Measurements from ENCODE around the gene ETFBKMT. TPM values are rescaled to one million over a fixed set of nuclear protein-coding genes. Genes with fewer than 3 reads are reported as not detected.
"Not testable (repeated sequence)": the region's sequence is repeated elsewhere in the genome, so short reads cannot be mapped to it uniquely, and the experiment has no call there.

Gene ETFBKMT
- polyA plus RNA-seq, 4 donors, result 4.1 to 6.2 (median 4.8) TPM

GRCh38 chr12:31714406-31715271 is 55.2 kb downstream of the ETFBKMT start:
- no peak for DNase-seq (ENCODE audit: low read depth in 4 of 4, low spot score in 2 of 4)

GRCh38 chr12:31715283-31715825 is 55.9 kb downstream of the ETFBKMT start:
- no peak for DNase-seq (ENCODE audit: low read depth in 4 of 4, low spot score in 2 of 4)

GRCh38 chr12:31716998-31717397 is 57.5 kb downstream of the ETFBKMT start:
- DNase-seq (ENCODE audit: low read depth in 4 of 4, low spot score in 2 of 4), result not testable (repeated sequence)

GRCh38 chr12:31718542-31719198 is 59.2 kb downstream of the ETFBKMT start:
- DNase-seq (ENCODE audit: low read depth in 4 of 4, low spot score in 2 of 4), result not testable (repeated sequence)

- DNase-seq (ENCODE audit: low read depth in 4 of 4, low spot score in 2 of 4), result no peak
Observed at GRCh38 chr12:31722580-31722979, 63.1 kb downstream of the ETFBKMT start.

Other genes starting within 250 kb of the ETFBKMT start
- gene DENND5B, start 68.6 kb upstream of the ETFBKMT start, polyA plus RNA-seq (ENCODE audit: insufficient read length in 4 of 4), result 10 to 100 TPM; 27.0 to 31.2 (median 27.4) TPM
- 10 to 100 TPM; 18.6 to 25.4 (median 21.2) TPM for gene AMN1, start 69.3 kb downstream of the ETFBKMT start, polyA plus RNA-seq (ENCODE audit: insufficient read length in 4 of 4)